MCF 10A (cell line): Measurements from ENCODE around the gene CISD2. TPM values are rescaled to one million over a fixed set of nuclear protein-coding genes. Genes with fewer than 3 reads are reported as not detected.
"Not testable (repeated sequence)": the region's sequence is repeated elsewhere in the genome, so short reads cannot be mapped to it uniquely, and the experiment has no call there.

ENCODE experiments used
- BruUV-seq: library from RNA; stranded (reverse); fragments of 400-500 nt; replicated peaks from 2 replicates; lab custom pipeline; 2021; lab: Mats Ljungman, UMichigan
- CTCF ChIA-PET: fragments of 300-600 bp; sonication (Branson Sonifier 250); formaldehyde crosslinking; extraction: SDS; loops from one replicate; lab custom pipeline; 2021; ENCODE audit warnings: antibody characterized with exemption, inconsistent platforms; lab: Yijun Ruan, JAX
- POLR2A ChIA-PET: fragments of 300-600, 350-650 bp; sonication (Branson Sonifier 250); formaldehyde crosslinking; extraction: SDS; loops from one replicate; lab custom pipeline; 2020; ENCODE audit warnings: antibody characterized with exemption, inconsistent platforms; lab: Yijun Ruan, JAX
- DNase-seq: peaks from one replicate; pipeline ENCODE4 v3.0.0-alpha.2; 2018; ENCODE audit not compliant: unreplicated experiment
- H3K27ac Mint-ChIP-seq: one replicate; pipeline ENCODE4 v1.8.0; 2022; ENCODE audit warnings: mild to moderate bottlenecking, low read depth, mixed read lengths; ENCODE audit not compliant: unreplicated experiment
- H3K27me3 Mint-ChIP-seq: one replicate; pipeline ENCODE4 v1.8.0; 2022; ENCODE audit warnings: mixed read lengths; ENCODE audit not compliant: insufficient read depth, unreplicated experiment
- H3K36me3 Mint-ChIP-seq: one replicate; pipeline ENCODE4 v1.8.0; 2022; ENCODE audit warnings: mild to moderate bottlenecking, moderate library complexity, mixed read lengths; ENCODE audit not compliant: insufficient read depth, unreplicated experiment
- H3K4me1 Mint-ChIP-seq: one replicate; pipeline ENCODE4 v1.8.0; 2022; ENCODE audit warnings: mixed read lengths; ENCODE audit not compliant: insufficient read depth, unreplicated experiment
- H3K4me3 Mint-ChIP-seq: one replicate; pipeline ENCODE4 v1.8.0; 2022; ENCODE audit warnings: mild to moderate bottlenecking, moderate library complexity, mixed read lengths; ENCODE audit not compliant: unreplicated experiment
- H3K9me3 Mint-ChIP-seq: one replicate; pipeline ENCODE4 v1.8.0; 2022; ENCODE audit warnings: mixed read lengths; ENCODE audit not compliant: unreplicated experiment
- intact Hi-C: fragments of 100-400 bp; cut with micrococcal nuclease; formaldehyde crosslinking; loops from 2 replicates; pipeline ENCODE4 v1.14.1; 2022
- total RNA-seq: library from RNA; stranded (reverse); gene quantifications from 2 replicates; pipeline ENCODE4 v1.2.3, GENCODE V29; 2022
- TF ChIP-seq, protein P1 (sequence below): fragments of 200-600 bp; IDR thresholded peaks from one replicate; pipeline ENCODE4 v1.8.0; 2022; ENCODE audit warnings: antibody characterized with exemption, mild to moderate bottlenecking; ENCODE audit not compliant: unreplicated experiment

The CISD2 gene
- total RNA-seq, 1 experiment from 2014 or later, result 35.5 TPM

DNA sequence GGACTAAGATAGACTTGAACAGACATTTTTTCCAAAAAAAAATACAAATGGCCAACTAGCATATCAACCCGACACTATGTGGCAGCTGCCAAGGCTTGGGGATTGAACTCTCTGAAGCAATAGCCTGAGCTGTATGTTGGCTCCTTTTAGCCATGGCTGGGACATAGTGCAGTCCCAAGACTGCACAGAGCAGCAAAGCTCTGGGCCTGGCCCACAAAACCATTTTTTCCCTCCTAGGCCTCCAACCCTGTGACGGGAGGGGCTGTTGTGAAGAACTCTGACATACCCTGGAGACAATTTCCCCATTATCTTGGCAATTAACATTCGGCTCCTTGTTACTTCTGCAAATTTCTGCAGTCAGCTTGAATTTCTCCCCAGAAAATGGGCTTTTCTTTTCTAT, 50.1 kb downstream of the CISD2 start:
- no TSS peak for BruUV-seq
- no peak overlapping the region for H3K27ac Mint-ChIP-seq
- H3K36me3 Mint-ChIP-seq, result no peaks in the 10 kb centered on the region
- H3K27me3 Mint-ChIP-seq, result no peaks in the 10 kb centered on the region
- no peak for DNase-seq
- H3K4me1 Mint-ChIP-seq, result no peaks in the 10 kb centered on the region
- intact Hi-C loops, result no loop called here
- TF ChIP-seq, protein P1, sequence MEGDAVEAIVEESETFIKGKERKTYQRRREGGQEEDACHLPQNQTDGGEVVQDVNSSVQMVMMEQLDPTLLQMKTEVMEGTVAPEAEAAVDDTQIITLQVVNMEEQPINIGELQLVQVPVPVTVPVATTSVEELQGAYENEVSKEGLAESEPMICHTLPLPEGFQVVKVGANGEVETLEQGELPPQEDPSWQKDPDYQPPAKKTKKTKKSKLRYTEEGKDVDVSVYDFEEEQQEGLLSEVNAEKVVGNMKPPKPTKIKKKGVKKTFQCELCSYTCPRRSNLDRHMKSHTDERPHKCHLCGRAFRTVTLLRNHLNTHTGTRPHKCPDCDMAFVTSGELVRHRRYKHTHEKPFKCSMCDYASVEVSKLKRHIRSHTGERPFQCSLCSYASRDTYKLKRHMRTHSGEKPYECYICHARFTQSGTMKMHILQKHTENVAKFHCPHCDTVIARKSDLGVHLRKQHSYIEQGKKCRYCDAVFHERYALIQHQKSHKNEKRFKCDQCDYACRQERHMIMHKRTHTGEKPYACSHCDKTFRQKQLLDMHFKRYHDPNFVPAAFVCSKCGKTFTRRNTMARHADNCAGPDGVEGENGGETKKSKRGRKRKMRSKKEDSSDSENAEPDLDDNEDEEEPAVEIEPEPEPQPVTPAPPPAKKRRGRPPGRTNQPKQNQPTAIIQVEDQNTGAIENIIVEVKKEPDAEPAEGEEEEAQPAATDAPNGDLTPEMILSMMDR, result no peak
- ChIA-PET POLR2A (no interaction called here), CTCF (no interaction called here)
- no peak overlapping the region for H3K4me3 Mint-ChIP-seq
- H3K9me3 Mint-ChIP-seq, result peaks cover 24% of the 10 kb centered on the region

DNA sequence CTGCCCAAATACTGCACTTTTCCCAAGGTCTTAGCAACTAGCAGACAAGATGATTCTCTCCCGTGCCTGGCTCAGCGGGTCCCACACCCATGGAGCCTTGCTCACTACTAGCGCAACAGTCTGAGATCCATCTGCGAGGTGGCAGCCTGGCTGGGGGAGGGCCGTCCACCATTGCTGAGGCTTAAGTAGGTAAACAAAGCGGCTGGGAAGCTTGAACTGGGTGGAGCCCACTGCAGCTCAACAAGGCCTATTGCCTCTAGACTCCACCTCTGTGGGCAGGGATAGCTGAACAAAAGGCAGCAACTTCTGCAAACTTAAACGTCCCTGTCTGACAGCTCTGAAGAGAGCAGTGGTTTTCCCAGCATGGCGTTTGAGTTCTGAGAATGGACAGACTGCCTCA, 50.9 kb downstream of the CISD2 start:
- H3K9me3 Mint-ChIP-seq, result peaks cover 18% of the 10 kb centered on the region
- intact Hi-C loops, H3K27me3 Mint-ChIP-seq, H3K4me1 Mint-ChIP-seq, H3K4me3 Mint-ChIP-seq, H3K36me3 Mint-ChIP-seq, POLR2A ChIA-PET, DNase-seq, BruUV-seq, H3K27ac Mint-ChIP-seq, CTCF ChIA-PET: not testable (repeated sequence)

DNA sequence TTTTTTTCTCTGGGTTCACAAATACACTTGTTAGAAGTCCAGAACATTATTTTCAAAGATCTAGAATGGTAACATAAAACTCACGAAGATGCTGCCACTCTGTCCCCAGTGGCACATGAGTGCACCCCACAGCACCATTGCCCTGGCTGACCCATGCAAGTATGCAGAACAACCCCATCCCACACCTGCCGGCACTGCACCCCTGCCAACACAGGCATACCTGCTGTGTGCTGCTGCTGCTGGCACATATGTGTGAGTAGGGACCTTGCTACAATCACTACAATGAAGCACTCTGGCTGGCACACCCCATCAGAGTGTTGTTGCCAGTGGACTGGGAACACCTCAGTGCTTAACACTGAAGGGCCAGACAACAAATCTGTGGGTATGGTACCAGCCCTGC, 66.9 kb downstream of the CISD2 start:
- Mint-ChIP-seq H3K4me3 (no peak overlapping the region), H3K4me1 (no peaks in the 10 kb centered on the region), H3K9me3 (no peaks in the 10 kb centered on the region), H3K27me3 (peaks cover 32% of the 10 kb centered on the region), H3K27ac (no peak overlapping the region), H3K36me3 (no peaks in the 10 kb centered on the region)
- no TSS peak for BruUV-seq
- intact Hi-C loops, result no loop called here
- CTCF ChIA-PET, result interaction anchor here (0.6 kb wide), 1 partner anchor 312 kb away, joined by 5 read pairs; no protein-coding TSS in a partner anchor
- TF ChIP-seq, protein P1, result no peak
- no peak for DNase-seq
- POLR2A ChIA-PET, result no interaction called here

DNA sequence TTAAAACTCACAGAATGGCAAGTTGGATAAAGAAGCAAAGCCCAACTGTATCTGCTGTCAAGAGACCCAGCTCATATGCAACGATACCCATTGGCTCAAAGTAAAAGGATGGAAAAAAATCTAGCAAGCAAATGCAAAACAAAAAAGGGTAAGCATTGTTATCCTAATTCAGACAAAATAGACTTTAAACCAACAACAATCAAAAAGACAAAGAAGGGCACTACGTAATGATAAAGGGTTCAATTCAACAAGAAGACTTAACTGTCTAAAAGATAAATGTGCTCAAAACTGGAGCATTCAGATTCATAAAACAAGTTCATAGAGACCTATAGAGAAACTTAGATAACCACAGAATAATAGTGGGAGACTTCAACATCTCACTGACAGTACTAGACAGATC, 69.3 kb downstream of the CISD2 start:
- peaks cover 56% of the 10 kb centered on the region for H3K27me3 Mint-ChIP-seq

More for the DNA sequence above, 69.3 kb downstream of the CISD2 start:
- H3K36me3 Mint-ChIP-seq, POLR2A ChIA-PET, DNase-seq, H3K4me1 Mint-ChIP-seq, BruUV-seq, CTCF ChIA-PET, H3K27ac Mint-ChIP-seq, intact Hi-C loops, H3K4me3 Mint-ChIP-seq, H3K9me3 Mint-ChIP-seq: not testable (repeated sequence)

Other genes starting within 250 kb of the CISD2 start
- gene MANBA, start 108.0 kb upstream of the CISD2 start, total RNA-seq, result 11.2 and 13.2 TPM in 2 replicates
- 505 and 547 TPM in 2 replicates for gene UBE2D3, start 41.4 kb upstream of the CISD2 start, total RNA-seq
- 0.77 and 0.86 TPM in 2 replicates for gene SLC9B1, start 150.7 kb downstream of the CISD2 start, total RNA-seq
- gene SLC9B2, start 207.8 kb downstream of the CISD2 start, total RNA-seq, result 27.7 and 28.7 TPM in 2 replicates
- gene BDH2, start 230.8 kb downstream of the CISD2 start, total RNA-seq, result 14.3 and 17.6 TPM in 2 replicates